Esophagus muscularis mucosa (tissue), 4 donors: Measurements from ENCODE around the gene FRAS1.

Experiments used
- EP300 ChIP-seq: sonication (generic); formaldehyde crosslinking; IDR thresholded peaks from one replicate; pipeline ENCODE4 v1.6.1; 2017; ENCODE audit warnings: antibody characterized with exemption
- POLR2AphosphoS5 ChIP-seq, 2 donors: sonication (generic); formaldehyde crosslinking; IDR thresholded peaks; one replicate each; pipeline ENCODE4 v1.6.1; 2017; ENCODE audit warnings: antibody characterized with exemption in 2 of 2
- TF ChIP-seq, protein P1 (sequence below), 3 experiments: fragments of 200-600 bp in 2 of 3; fragments of 450-650 bp in 1 of 3; sonication (generic) in 2 of 3; IDR thresholded peaks; one replicate each; pipeline ENCODE4 v1.5.1; 2017 to 2019; ENCODE audit warnings: antibody characterized with exemption in 3 of 3, mild to moderate bottlenecking in 2 of 3, moderate library complexity in 1 of 3

- TF ChIP-seq EP300 (no peak), POLR2AphosphoS5 (IDR thresholded peaks at IDR 0.05) (no peak)
- TF ChIP-seq, protein P1, sequence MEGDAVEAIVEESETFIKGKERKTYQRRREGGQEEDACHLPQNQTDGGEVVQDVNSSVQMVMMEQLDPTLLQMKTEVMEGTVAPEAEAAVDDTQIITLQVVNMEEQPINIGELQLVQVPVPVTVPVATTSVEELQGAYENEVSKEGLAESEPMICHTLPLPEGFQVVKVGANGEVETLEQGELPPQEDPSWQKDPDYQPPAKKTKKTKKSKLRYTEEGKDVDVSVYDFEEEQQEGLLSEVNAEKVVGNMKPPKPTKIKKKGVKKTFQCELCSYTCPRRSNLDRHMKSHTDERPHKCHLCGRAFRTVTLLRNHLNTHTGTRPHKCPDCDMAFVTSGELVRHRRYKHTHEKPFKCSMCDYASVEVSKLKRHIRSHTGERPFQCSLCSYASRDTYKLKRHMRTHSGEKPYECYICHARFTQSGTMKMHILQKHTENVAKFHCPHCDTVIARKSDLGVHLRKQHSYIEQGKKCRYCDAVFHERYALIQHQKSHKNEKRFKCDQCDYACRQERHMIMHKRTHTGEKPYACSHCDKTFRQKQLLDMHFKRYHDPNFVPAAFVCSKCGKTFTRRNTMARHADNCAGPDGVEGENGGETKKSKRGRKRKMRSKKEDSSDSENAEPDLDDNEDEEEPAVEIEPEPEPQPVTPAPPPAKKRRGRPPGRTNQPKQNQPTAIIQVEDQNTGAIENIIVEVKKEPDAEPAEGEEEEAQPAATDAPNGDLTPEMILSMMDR (IDR thresholded peaks at IDR 0.05): no peak
Measured at GRCh38 chr4:78318126-78318525, 261.0 kb downstream of the FRAS1 start.
